Measurements from ENCODE around the gene INPP5K.

The INPP5K gene

GRCh38 chr17:1562176-1562643, 45.8 kb upstream of the INPP5K start:
- Histone ChIP-seq H3K9me2 (replicated peaks; ENCODE audit: insufficient read depth, low read length) (no peaks in the 10 kb centered on the region), H3K79me2 (ENCODE audit: low read length) (peaks cover 44% of the 10 kb centered on the region), H3K27ac (ENCODE audit: low read length) (no peak overlapping the region), H3K4me1 (ENCODE audit: low read length) (peaks cover 12% of the 10 kb centered on the region), H3F3A (ENCODE audit: insufficient read depth, low read length) (0 out of 2 replicates have a peak, but pooled peaks cover 4% of the 10 kb centered on the region), H3K4me2 (ENCODE audit: low read depth, low read length) (peak overlapping the region; percentile 87; the same call in 1 of the 2 replicates), H3K9ac (ENCODE audit: low read length) (peak overlapping the region; percentile 79), H2AFZ (ENCODE audit: low read length) (no peak overlapping the region), H4K20me1 (ENCODE audit: insufficient read depth, low read length) (no peaks in the 10 kb centered on the region), H3K27me3 (replicated peaks; ENCODE audit: insufficient read depth, low read length) (no peaks in the 10 kb centered on the region; the same call in 1 of the 2 replicates), H3K36me3 (replicated peaks; ENCODE audit: insufficient read depth, low read length) (no peaks in the 10 kb centered on the region), H3K4me3 (ENCODE audit: low read length) (peak overlapping the region; percentile 85), H3K9me3 (replicated peaks; ENCODE audit: insufficient read depth, low read length) (no peaks in the 10 kb centered on the region)
- DNase-seq, result no peak
- TF ChIP-seq EZH2phosphoT487 (IDR thresholded peaks at IDR 0.05; ENCODE audit: low read length), result no peak
- no peak for TF ChIP-seq EZH2 (optimal IDR thresholded peaks at IDR 0.05; ENCODE audit: low read depth, low read length)
- TF ChIP-seq, protein P1, sequence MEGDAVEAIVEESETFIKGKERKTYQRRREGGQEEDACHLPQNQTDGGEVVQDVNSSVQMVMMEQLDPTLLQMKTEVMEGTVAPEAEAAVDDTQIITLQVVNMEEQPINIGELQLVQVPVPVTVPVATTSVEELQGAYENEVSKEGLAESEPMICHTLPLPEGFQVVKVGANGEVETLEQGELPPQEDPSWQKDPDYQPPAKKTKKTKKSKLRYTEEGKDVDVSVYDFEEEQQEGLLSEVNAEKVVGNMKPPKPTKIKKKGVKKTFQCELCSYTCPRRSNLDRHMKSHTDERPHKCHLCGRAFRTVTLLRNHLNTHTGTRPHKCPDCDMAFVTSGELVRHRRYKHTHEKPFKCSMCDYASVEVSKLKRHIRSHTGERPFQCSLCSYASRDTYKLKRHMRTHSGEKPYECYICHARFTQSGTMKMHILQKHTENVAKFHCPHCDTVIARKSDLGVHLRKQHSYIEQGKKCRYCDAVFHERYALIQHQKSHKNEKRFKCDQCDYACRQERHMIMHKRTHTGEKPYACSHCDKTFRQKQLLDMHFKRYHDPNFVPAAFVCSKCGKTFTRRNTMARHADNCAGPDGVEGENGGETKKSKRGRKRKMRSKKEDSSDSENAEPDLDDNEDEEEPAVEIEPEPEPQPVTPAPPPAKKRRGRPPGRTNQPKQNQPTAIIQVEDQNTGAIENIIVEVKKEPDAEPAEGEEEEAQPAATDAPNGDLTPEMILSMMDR (IDR thresholded peaks at IDR 0.05; ENCODE audit: low read length), result no peak

DNA sequence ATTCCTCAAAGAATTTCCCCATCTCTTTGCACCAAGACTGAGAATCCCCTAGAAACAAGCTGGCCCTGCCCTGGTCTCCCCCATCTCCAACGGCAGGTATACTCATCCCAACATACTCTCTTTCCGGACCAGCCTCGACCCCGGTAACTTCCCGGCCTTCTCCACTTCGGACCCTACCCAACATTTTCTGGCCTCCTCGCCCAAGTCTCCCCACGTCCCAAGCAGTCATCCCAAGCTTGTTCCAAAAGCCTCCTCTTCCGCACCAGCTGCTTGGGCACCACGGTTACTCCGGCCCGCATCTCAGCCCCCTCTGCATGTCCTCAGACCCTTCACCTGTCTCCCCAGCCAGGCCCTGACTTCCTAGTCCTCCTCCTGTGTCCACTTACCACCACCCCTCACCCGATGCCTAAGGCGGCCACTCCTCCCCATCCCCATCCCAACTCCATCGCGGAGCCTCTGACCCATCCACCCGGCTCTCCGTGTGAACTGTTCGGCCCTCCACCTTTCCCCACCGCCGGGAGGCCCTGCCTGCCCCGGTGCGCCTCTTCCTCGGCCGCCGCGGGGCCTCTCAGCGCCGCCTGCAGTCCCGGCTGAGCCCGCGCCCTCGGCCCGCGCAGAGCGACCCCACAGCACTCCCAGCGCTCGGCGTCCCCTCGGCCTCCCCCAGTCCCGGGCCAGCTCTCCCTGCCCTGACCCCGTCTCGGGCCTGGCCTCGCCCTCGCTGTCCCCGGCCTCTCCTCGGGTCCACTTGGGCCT, 45.2 kb upstream of the INPP5K start:
- DNase-seq, result peak; percentile 40
- Histone ChIP-seq H3K36me3 (replicated peaks; ENCODE audit: insufficient read depth, low read length) (no peaks in the 10 kb centered on the region), H3F3A (ENCODE audit: insufficient read depth, low read length) (0 out of 2 replicates have a peak, but pooled peaks cover 4% of the 10 kb centered on the region), H3K4me3 (ENCODE audit: low read length) (peak overlapping the region; percentile 85), H3K4me1 (ENCODE audit: low read length) (peaks cover 10% of the 10 kb centered on the region), H3K9ac (ENCODE audit: low read length) (peak overlapping the region; percentile 79), H2AFZ (ENCODE audit: low read length) (peak overlapping the region; percentile 6; the same call in 1 of the 2 replicates), H4K20me1 (ENCODE audit: insufficient read depth, low read length) (no peaks in the 10 kb centered on the region), H3K9me2 (replicated peaks; ENCODE audit: insufficient read depth, low read length) (no peaks in the 10 kb centered on the region), H3K4me2 (ENCODE audit: low read depth, low read length) (peak overlapping the region; percentile 87), H3K27ac (ENCODE audit: low read length) (no peak overlapping the region), H3K9me3 (replicated peaks; ENCODE audit: insufficient read depth, low read length) (no peaks in the 10 kb centered on the region), H3K27me3 (replicated peaks; ENCODE audit: insufficient read depth, low read length) (no peaks in the 10 kb centered on the region; the same call in 1 of the 2 replicates), H3K79me2 (ENCODE audit: low read length) (peaks cover 47% of the 10 kb centered on the region)
- TF ChIP-seq EZH2 (optimal IDR thresholded peaks at IDR 0.05; ENCODE audit: low read depth, low read length), result no peak
- TF ChIP-seq, protein P1 (IDR thresholded peaks at IDR 0.05; ENCODE audit: low read length), result peak; percentile 38

DNA sequence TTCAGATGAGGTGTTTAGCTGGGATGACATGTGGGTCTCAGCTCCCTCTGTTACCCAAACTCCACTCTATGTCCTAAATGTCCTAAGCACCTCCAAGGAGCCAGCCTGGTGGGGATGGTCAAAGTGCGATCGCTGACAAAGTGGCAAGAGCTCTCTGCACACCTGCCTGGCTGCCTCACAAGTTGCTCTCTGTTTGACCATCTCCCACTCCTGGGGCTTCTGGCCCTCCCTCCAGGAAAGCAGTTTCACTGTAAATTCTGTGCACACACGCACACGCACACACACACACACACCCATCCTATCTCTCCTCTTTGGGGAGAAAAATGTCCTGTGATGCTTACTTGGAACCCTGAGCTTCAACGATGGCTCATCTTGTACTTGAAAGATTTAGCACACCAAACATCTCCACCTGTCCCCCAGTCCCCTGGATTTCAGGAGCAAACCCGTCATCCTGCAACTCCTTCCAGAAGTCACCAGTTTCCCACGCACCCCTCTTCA, 44.5 kb upstream of the INPP5K start:
- Histone ChIP-seq H3K36me3 (replicated peaks; ENCODE audit: insufficient read depth, low read length) (no peaks in the 10 kb centered on the region), H3K4me2 (ENCODE audit: low read depth, low read length) (peak overlapping the region; percentile 87; the same call in 1 of the 2 replicates), H3K9me2 (replicated peaks; ENCODE audit: insufficient read depth, low read length) (no peaks in the 10 kb centered on the region), H2AFZ (ENCODE audit: low read length) (no peak overlapping the region), H3K9ac (ENCODE audit: low read length) (no peak overlapping the region; the same call in 1 of the 2 replicates), H3K4me1 (ENCODE audit: low read length) (peaks cover 6% of the 10 kb centered on the region), H3K9me3 (replicated peaks; ENCODE audit: insufficient read depth, low read length) (no peaks in the 10 kb centered on the region), H3K27me3 (replicated peaks; ENCODE audit: insufficient read depth, low read length) (no peaks in the 10 kb centered on the region; the same call in 1 of the 2 replicates), H3K79me2 (ENCODE audit: low read length) (peaks cover 50% of the 10 kb centered on the region), H3K27ac (ENCODE audit: low read length) (no peak overlapping the region), H3K4me3 (ENCODE audit: low read length) (peak overlapping the region; percentile 85; the same call in 1 of the 2 replicates), H3F3A (ENCODE audit: insufficient read depth, low read length) (0 out of 2 replicates have a peak, but pooled peaks cover 4% of the 10 kb centered on the region), H4K20me1 (ENCODE audit: insufficient read depth, low read length) (no peaks in the 10 kb centered on the region)
- DNase-seq, result no peak
- no peak for TF ChIP-seq EZH2 (optimal IDR thresholded peaks at IDR 0.05; ENCODE audit: low read depth, low read length)
- TF ChIP-seq, protein P1 (IDR thresholded peaks at IDR 0.05; ENCODE audit: low read length), result no peak
- TF ChIP-seq EZH2phosphoT487 (IDR thresholded peaks at IDR 0.05; ENCODE audit: low read length), result no peak

Measured in MM.1S (cell line).